AG20443 (cell line): ENCODE measurements around the gene SURF6.
"Not testable (repeated sequence)": the region's sequence is repeated elsewhere in the genome, so short reads cannot be mapped to it uniquely, and the experiment has no call there.

ENCODE experiments used
- DNase-seq: peaks from one replicate; pipeline ENCODE4 v3.0.0; 2012; ENCODE audit warnings: low spot score, mixed read lengths

The SURF6 gene

DNA sequence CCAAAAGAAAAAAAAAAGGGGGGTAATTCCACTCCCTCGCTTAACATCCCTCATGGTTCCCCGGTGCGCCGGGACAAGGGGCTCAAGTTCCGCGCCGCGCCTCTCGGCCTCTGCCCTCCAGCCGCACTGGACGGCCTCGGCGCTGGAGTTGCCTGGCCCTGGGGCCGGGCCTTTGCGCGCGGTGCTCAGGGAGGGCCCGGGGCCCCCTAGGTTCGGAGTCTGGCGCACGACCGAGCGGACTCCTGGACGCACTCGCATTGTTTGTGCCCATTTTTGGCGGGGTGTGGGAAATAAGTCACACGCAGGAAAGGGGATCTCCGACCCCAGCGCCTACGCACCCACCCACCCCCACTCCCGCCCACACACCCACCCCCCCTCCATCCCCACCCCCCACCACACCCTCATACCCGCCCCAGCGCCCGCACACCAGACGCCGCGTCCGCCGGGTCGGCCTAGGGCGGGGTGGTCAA is 11.6 kb upstream of the SURF6 start:
- DNase-seq = peak; percentile 67

GRCh38 chr9:133346021-133346785 is 10.2 kb upstream of the SURF6 start:
- no peak for DNase-seq

DNA sequence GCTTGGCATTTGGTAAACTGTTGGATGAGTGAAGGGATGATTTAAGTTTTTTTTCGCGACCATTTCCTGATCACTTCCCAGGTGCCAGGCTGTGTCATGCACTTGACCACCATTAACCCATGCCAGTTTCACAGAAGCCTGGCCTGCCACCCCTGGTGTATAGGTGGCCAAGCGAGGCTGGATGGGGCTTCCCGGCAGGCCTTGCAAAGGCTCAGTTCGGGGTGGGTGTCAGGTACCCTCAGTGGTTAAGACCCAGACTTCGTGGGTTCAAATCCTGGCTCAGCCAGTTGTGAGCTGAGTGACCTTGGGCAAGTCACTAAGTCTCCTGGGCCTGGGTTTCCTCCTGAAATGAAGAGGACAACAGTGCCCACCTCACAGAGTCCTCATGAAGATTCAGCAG is 9.6 kb upstream of the SURF6 start:
- DNase-seq = no peak

- DNase-seq = no peak
These were observed 9.0 kb upstream of the SURF6 start for GRCh38 chr9:133344979-133345378.

GRCh38 chr9:133344071-133344470 is 8.1 kb upstream of the SURF6 start:
- no peak for DNase-seq

DNA sequence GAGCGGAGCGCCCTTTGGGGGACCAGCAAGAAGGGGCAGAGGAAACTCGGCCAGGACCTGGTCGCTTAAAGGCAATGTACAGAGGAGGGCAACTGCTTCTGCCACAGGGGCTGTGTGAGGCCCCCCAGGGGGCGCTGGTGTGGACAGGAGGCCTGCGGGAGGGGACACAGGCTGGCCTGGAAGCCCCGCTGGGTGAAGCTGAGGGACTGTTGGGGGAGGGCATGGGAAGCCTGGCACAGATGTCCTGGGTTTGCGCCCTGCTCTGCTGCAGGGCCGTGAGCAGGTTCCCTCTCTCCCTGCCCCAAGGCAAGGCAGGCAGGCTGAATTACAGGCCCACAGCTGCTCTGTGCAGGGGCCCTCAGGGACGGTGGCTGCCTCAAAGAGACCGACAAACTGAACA is 6.6 kb upstream of the SURF6 start:
- DNase-seq = no peak

- DNase-seq = no peak
These were observed 6.0 kb upstream of the SURF6 start for GRCh38 chr9:133342069-133342406.

DNA sequence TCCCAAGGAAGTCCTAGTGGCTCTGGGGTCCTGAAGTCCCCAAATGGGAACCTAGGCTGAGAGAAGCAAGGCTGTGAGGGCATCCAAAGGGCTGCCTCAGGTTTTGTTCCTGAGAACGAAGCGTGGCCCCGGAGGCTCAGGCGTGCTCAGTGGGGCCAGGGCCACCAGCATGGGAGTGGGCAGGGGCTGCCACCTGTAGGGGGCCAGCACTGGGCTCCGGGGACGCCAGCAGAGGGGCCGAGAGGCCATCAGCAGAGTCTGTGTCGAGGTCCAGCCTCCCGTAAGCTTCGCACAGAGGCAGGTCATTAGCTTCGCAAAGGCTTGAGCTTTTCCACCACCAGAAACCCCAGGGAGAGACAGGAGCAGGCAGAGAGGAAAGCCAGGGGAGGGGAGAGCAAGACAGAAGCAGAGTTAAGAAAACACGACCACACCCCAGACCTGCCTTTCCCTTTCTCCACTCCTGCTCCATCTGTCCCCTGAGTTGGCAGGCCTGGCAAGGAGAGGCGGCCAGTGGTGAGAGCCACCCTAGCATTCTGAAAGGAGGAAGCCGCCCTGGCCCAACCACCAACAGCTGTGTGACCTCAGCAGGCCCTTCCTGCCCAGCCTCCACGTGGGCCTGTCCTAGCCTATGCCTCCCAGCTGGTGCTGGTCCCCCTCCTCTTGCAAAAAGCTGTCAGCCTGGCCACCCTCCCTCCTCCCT is 5.5 kb upstream of the SURF6 start:
- DNase-seq = no peak

DNA sequence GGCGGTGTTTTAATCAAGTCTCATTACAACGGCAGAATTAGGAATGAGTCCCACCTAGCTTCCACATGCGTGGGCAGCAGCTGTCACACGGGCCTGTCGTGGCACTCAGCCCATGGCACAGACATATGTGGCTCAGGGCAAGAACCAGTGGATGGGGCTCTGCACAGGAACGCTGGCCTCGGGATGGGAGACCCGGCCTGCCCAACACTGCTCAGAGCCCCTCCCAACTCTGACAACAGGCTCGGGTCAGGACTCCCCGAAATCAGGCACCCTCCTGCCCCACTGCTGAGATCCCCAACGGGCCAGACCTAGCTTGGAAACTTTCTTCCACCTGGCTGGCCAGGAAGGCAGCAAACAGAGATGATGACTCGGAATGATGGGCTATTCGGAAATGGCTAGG is 4.9 kb upstream of the SURF6 start:
- no peak for DNase-seq

- no peak for DNase-seq
These were observed 4.3 kb upstream of the SURF6 start for GRCh38 chr9:133340256-133340655.

GRCh38 chr9:133339641-133340040 is 3.7 kb upstream of the SURF6 start:
- DNase-seq = no peak

DNA sequence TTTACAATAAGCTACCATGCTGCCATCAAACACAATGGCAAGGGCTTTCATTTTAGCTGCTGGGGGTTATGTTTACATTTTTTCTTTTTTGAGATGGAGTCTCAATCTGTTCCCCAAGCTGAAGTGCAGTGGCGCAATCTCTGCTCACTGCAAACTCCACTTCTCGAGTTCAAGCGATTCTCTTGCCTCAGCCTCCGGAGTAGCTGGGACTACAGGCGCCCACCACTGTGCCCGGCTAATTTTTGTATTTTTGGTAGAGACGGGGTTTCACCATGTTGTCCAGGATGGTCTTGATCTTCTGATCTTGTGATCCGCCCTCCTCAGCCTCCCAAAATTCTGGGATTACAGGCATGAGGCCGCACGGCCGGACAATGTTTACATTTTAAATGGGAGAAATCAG is 1.1 kb downstream of the SURF6 start:
- DNase-seq = not testable (repeated sequence)

GRCh38 chr9:133334161-133334560 is 1.8 kb downstream of the SURF6 start:
- no peak for DNase-seq

- no peak for DNase-seq
These were observed 2.4 kb downstream of the SURF6 start for GRCh38 chr9:133333566-133333965.

- DNase-seq = no peak
These were observed 3.0 kb downstream of the SURF6 start for GRCh38 chr9:133333011-133333410.

- no peak for DNase-seq
These were observed 3.6 kb downstream of the SURF6 start for GRCh38 chr9:133332381-133332730.

DNA sequence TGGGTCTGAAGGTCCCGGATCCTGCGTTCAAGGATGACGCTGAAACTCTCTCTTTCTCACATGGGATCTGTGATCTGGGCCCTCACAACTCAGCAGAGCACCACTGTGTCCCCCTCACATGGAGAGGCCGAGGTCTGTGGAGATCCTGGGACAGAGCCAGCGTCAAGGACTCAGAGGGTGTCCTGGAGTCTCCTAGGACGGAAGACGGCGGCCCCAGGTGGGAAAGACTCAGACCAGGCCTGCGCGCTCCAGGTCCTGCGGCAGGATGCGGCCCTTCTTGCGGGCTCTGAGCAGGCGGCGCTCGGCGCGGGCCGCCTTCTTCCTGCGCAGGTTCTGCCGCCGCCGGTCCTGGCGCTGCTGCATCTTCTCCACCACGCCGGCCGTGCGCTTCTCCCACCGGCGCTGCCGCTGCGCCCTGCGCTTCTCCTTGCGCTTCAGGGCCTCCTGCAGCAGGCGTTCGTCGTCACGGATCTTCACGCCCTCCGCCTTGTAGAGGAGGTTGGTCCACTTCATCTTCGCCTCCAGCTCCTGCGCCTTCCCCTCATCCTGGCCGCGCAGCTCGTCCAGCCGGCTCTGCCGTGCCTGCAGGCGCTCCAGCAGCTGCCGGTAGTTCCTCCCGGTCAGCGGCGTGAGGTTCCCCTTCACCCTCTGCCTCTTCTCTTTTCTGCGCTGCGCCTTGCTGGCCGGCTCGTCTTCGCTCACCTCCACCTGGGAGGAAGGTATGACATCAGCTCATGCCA is 4.2 kb downstream of the SURF6 start:
- DNase-seq = no peak

GRCh38 chr9:133331221-133331620 is 4.8 kb downstream of the SURF6 start:
- DNase-seq = no peak

DNA sequence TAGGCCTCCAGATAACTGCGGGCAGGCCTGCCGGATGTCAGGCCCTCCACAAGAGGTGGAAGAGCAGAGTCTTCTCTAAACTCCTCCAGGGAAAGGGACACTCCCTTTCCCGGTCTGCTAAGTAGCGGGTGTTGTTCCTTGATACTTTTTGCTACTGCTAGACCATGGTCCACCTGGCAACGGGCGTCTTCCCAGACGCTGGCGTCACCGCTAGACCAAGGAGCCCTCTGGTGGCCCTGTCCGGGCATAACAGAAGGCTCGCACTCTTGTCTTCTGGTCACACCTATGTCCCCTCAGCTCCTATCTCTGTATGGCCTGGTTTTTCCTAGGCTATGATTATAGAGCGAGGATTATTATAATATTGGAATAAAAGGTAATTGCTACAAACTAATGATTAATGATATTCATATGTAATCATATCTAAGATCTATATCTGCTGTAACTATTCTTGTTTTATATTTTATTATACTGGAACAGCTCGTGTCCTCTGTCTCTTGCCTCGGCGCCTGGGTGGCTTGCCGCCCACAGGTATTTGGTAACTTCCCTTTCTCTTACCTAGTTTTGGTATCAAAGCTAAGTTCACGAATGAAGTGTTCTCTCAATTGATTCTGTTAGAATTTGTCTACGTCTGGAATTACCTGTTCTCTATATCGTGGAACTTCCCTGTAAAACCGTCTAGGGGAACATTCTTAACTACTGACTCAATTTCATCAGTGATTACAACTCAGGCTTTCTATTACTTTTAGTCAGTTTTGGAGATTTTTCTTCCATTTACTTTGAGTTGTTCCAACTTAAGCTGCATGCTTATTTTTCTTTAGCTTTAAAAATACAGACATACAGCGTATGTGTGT is 6.5 kb downstream of the SURF6 start:
- not testable (repeated sequence) for DNase-seq

- DNase-seq = no peak
These were observed 8.0 kb downstream of the SURF6 start for GRCh38 chr9:133327834-133328484.

- not testable (repeated sequence) for DNase-seq
These were observed 9.0 kb downstream of the SURF6 start for GRCh38 chr9:133327021-133327420.
